ENCODE results near the gene MYOC. TPM values are rescaled to one million over a fixed set of nuclear protein-coding genes. Genes with fewer than 3 reads are reported as not detected.

MYOC gene
- total RNA-seq, 1 donor from 2014 or later = not detected

DNA sequence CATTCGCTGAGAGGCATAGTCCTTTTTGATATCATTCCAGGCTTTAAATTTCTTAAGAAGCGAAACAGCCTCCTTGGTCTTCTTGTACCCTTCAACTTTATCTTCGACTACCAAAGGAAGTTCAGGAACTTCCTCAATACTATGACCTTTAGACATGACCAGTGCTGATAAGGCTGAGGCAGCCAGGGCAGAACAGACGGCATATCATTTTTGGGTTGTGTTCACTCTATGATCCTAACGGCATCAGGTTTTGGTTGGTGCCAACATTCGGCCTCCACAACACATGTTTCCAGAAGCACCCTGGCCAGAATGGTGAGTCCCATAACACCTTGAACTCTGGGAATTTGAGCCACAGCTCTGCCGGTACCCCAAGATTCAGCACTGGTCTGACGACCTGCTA is 31.4 kb upstream of the MYOC start:
- no peaks in the 10 kb centered on the region for H3K27me3 Mint-ChIP-seq (ENCODE audit: insufficient read depth, low read depth)
- Histone ChIP-seq H3K27ac (no peak overlapping the region), H3K9ac (no peak overlapping the region), H2AFZ (replicated peaks) (no peak overlapping the region), H4K20me1 (ENCODE audit: low read depth) (no peaks in the 10 kb centered on the region), H3K4me2 (no peak overlapping the region), H3F3A (ENCODE audit: low read depth) (no peaks in the 10 kb centered on the region), H3K4me3 (no peak overlapping the region), H3K4me1 (no peaks in the 10 kb centered on the region), H3K27me3 (no peaks in the 10 kb centered on the region), H3K9me3 (ENCODE audit: low read depth) (no peaks in the 10 kb centered on the region), H3K36me3 (no peaks in the 10 kb centered on the region), H3K79me2 (ENCODE audit: low read depth) (no peaks in the 10 kb centered on the region)
- TF ChIP-seq EZH2phosphoT487 (IDR thresholded peaks at IDR 0.05) (no peak), EZH2 (IDR thresholded peaks at IDR 0.05) (no peak)
- TF ChIP-seq, protein P1, sequence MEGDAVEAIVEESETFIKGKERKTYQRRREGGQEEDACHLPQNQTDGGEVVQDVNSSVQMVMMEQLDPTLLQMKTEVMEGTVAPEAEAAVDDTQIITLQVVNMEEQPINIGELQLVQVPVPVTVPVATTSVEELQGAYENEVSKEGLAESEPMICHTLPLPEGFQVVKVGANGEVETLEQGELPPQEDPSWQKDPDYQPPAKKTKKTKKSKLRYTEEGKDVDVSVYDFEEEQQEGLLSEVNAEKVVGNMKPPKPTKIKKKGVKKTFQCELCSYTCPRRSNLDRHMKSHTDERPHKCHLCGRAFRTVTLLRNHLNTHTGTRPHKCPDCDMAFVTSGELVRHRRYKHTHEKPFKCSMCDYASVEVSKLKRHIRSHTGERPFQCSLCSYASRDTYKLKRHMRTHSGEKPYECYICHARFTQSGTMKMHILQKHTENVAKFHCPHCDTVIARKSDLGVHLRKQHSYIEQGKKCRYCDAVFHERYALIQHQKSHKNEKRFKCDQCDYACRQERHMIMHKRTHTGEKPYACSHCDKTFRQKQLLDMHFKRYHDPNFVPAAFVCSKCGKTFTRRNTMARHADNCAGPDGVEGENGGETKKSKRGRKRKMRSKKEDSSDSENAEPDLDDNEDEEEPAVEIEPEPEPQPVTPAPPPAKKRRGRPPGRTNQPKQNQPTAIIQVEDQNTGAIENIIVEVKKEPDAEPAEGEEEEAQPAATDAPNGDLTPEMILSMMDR (IDR thresholded peaks at IDR 0.05) = no peak
- H3K4me1 Mint-ChIP-seq = peaks cover 4% of the 10 kb centered on the region
- H3K4me3 Mint-ChIP-seq = no peak overlapping the region
- no peak for DNase-seq (ENCODE audit: low spot score)
- no peaks in the 10 kb centered on the region for H3K36me3 Mint-ChIP-seq
- no peaks in the 10 kb centered on the region for H3K9me3 Mint-ChIP-seq
- no peak overlapping the region for H3K27ac Mint-ChIP-seq

DNA sequence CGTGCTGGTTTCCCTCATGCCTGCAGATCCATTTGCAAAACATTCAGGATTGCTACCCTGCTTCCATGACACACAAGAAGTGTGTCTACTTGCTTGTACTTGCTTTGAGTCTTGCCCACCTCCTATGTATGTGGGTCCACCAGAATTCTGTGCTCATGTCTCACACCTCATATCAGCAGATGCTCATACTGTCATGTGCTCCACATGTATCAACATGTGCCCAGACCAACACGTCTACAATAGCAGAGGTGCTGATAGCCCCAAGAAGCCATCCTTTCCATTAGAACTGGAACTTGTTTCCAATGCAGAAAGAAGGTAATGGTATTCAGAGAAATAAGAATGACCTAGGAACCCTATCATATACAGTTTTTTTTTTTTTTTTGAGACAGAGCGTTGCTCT is 27.9 kb upstream of the MYOC start:
- no peaks in the 10 kb centered on the region for H3K27me3 Mint-ChIP-seq (ENCODE audit: insufficient read depth, low read depth)
- Histone ChIP-seq H3K27me3 (no peaks in the 10 kb centered on the region), H3K9me3 (ENCODE audit: low read depth) (no peaks in the 10 kb centered on the region), H4K20me1 (ENCODE audit: low read depth) (no peaks in the 10 kb centered on the region), H3F3A (ENCODE audit: low read depth) (no peaks in the 10 kb centered on the region), H3K36me3 (no peaks in the 10 kb centered on the region), H3K4me2 (no peak overlapping the region), H3K27ac (no peak overlapping the region), H3K4me3 (no peak overlapping the region), H3K4me1 (no peaks in the 10 kb centered on the region), H2AFZ (replicated peaks) (no peak overlapping the region), H3K79me2 (ENCODE audit: low read depth) (no peaks in the 10 kb centered on the region), H3K9ac (no peak overlapping the region)
- no peak for DNase-seq (ENCODE audit: low spot score)
- TF ChIP-seq EZH2 (IDR thresholded peaks at IDR 0.05) = no peak
- TF ChIP-seq, protein P1 (IDR thresholded peaks at IDR 0.05) = no peak
- no peak for TF ChIP-seq EZH2phosphoT487 (IDR thresholded peaks at IDR 0.05)
- H3K4me3 Mint-ChIP-seq = no peak overlapping the region
- H3K27ac Mint-ChIP-seq = no peak overlapping the region
- no peaks in the 10 kb centered on the region for H3K9me3 Mint-ChIP-seq
- H3K4me1 Mint-ChIP-seq = no peaks in the 10 kb centered on the region
- H3K36me3 Mint-ChIP-seq = no peaks in the 10 kb centered on the region

DNA sequence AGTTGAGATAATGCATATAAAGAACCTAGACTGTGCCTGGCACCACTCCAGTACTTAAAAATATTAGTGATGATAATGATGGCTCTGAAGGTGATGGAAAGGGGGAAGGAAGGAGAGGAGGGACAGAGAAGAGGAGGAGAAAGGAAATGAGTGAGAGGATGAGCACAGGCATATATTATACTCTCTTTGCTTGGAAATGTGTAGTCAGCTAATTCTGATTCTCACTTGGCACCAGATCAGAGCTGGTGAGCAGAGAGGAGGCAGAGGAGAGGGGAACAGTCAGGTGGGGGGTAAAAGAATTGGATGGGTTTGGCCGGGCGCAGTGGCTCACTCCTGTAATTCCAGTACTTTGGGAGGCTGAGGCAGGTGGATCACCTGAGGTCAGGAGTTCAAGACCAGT is 24.3 kb upstream of the MYOC start:
- TF ChIP-seq, protein P1 (IDR thresholded peaks at IDR 0.05) = no peak
- TF ChIP-seq EZH2phosphoT487 (IDR thresholded peaks at IDR 0.05) (no peak), EZH2 (IDR thresholded peaks at IDR 0.05) (no peak)
- Histone ChIP-seq H3K4me1 (no peaks in the 10 kb centered on the region), H3K36me3 (no peaks in the 10 kb centered on the region), H3K9ac (no peak overlapping the region), H3K27ac (no peak overlapping the region), H3K4me3 (no peak overlapping the region), H4K20me1 (ENCODE audit: low read depth) (no peaks in the 10 kb centered on the region), H3K9me3 (ENCODE audit: low read depth) (no peaks in the 10 kb centered on the region), H3K27me3 (no peaks in the 10 kb centered on the region), H3K79me2 (ENCODE audit: low read depth) (no peaks in the 10 kb centered on the region), H3K4me2 (no peak overlapping the region), H2AFZ (replicated peaks) (no peak overlapping the region), H3F3A (ENCODE audit: low read depth) (no peaks in the 10 kb centered on the region)
- Mint-ChIP-seq H3K9me3 (no peaks in the 10 kb centered on the region), H3K4me1 (no peaks in the 10 kb centered on the region), H3K4me3 (no peak overlapping the region), H3K27me3 (ENCODE audit: insufficient read depth, low read depth) (no peaks in the 10 kb centered on the region), H3K27ac (no peak overlapping the region), H3K36me3 (no peaks in the 10 kb centered on the region)
- DNase-seq (ENCODE audit: low spot score) = no peak
